HG02970 (cell line): Measurements from ENCODE around the gene LCE2C.
"Not testable (repeated sequence)": the region's sequence is repeated elsewhere in the genome, so short reads cannot be mapped to it uniquely, and the experiment has no call there.

Source experiments
- ATAC-seq: cut with Tn5 transposase; IDR thresholded peaks from one replicate; pipeline ENCODE4 v1.9.1; 2021; ENCODE audit warnings: mild to moderate bottlenecking, moderate library complexity, moderate number of reproducible peaks; ENCODE audit not compliant: unreplicated experiment, low FRiP score

Gene LCE2C

GRCh38 chr1:152674983-152675382 is at the start of gene LCE2C:
Gene LCE2C (plus strand): TSS chr1:152675279. CDS start chr1:152676016, 737 bp downstream.
- not testable (repeated sequence) for ATAC-seq

- no peak for ATAC-seq
Observed at GRCh38 chr1:152626744-152627143, 48.3 kb upstream of the LCE2C start.

DNA sequence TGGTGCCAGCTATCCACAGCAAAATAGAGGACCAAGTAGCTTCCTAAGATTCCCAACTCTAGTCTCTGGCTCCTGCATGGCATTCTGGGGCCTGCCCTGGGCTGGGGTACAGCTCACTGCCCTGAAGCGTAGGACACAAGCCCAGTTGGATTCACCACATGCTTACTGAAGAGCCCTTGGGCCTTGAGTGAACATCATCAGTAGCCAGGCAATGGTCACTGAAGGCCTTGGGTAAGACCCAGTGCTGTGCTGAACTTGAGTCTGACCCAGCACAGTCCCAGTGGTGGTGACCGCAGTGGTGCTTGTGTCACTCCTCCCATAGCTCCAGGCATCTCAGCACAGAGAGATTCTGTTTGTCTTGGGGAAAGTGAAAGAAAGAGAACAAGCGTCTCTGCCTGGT is 44.5 kb upstream of the LCE2C start:
- no peak for ATAC-seq

DNA sequence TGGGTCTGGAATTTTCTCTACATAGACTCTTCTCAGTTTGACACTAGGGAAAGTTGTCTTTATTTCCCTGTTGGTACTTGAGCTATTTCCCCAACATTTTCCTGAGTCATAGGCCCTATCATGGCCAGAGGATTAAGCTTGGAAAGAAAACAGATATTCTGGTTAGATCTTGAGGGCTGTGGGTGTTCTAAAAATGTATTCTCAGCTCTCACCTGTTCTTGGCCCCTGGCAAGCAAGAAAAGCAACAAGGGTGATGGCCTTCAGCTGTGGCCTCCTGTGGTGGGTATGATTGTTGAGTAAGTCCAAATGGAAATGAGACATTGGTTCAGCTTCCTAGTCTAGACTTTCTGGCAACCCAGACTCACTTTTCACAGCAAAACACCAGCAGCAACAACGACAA is 34.7 kb upstream of the LCE2C start:
- ATAC-seq: no peak

- no peak for ATAC-seq
Observed at GRCh38 chr1:152643945-152644344, 31.1 kb upstream of the LCE2C start.

GRCh38 chr1:152645146-152645545 is 29.9 kb upstream of the LCE2C start:
- no peak for ATAC-seq

GRCh38 chr1:152646656-152647055 is 28.4 kb upstream of the LCE2C start:
- no peak for ATAC-seq

GRCh38 chr1:152654110-152654509 is 21.0 kb upstream of the LCE2C start:
- no peak for ATAC-seq

DNA sequence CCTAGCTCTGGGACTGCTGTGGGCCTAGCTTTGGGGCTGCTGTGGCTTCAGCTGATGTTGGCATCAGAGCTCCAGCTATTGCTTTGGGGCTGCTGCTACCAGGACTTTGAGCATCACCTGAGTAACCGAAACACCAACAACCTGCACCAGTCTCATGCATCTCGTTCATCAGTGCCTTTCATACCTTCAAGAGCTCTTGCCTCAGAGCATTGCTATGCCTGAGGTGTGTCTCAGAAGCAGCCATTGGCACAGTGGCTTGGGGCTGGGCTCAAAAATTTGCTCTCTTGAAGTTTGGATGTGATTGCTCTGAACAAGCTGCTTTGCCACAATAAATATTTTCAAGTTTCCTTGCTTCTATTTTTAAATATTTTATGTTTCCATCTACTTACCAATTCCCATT is 18.6 kb upstream of the LCE2C start:
- ATAC-seq: no peak

GRCh38 chr1:152657677-152658076 is 17.4 kb upstream of the LCE2C start:
- no peak for ATAC-seq

- no peak for ATAC-seq
Observed at GRCh38 chr1:152658649-152659048, 16.4 kb upstream of the LCE2C start.

GRCh38 chr1:152663098-152663497 is 12.0 kb upstream of the LCE2C start, which contains the start of gene LCE2D:
Gene LCE2D (plus strand): TSS chr1:152663380. CDS start chr1:152664106, 726 bp downstream.
- ATAC-seq: no peak

GRCh38 chr1:152666171-152666570 is 8.9 kb upstream of the LCE2C start:
- ATAC-seq: not testable (repeated sequence)

GRCh38 chr1:152667648-152668047 is 7.4 kb upstream of the LCE2C start:
- ATAC-seq: no peak

- ATAC-seq: no peak
Observed at GRCh38 chr1:152673016-152673415, 2.1 kb upstream of the LCE2C start.

DNA sequence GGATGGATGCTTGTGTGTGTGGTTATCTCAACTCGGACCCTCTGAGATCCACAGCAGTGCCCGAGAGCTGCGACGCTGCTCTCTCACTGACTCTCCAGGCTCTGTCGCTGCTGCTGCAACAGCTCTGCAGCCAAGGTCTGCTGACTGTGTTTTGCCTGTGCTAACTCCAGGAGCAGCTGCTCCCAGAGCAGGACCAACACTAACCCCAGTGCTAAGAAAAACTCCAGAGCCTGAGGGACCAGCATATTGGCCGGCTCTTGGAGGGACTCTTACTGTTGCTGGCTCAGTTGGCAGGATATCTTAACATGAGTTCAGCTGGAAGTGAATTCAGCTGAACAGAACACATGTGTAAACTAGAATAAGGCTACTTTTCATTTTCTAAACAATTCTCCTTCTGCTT is 4.4 kb downstream of the LCE2C start:
- ATAC-seq: no peak

DNA sequence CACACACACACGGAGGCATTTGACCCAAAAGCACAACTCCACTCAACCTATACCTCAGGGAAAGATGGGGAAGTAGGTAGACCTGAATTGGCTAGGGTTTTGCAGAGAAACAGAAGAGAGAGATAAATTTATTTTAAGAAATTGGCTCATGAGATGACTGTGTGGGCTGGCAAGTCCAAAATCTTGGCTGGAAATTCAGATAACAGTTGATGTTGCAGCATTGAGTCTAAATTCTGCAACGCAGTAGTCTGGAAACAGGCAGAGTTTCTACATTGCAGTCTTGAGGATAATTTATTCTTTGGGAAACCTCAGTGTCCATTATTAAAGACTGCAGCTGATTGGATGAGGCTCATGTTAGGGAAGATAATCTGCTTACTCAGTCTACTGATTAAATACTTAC is 6.5 kb downstream of the LCE2C start:
- ATAC-seq: no peak

DNA sequence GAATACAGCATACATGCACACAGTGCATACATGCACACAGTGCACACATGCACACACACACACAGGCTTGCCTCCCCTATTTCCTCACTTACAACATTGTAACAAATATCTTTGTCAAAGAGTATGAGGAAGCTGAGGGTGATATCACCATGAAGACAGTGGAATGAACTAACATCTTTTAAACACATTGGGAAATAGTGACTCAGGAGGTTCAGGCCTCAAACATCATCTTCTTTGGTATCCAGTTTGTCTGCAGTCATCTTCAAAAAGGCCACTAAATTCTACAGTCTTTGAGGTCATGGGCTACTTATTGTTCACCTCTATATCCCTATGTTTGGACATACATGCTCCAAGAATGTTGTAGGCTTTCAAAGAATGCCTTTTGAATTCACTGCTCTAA is 8.8 kb downstream of the LCE2C start:
- no peak for ATAC-seq

DNA sequence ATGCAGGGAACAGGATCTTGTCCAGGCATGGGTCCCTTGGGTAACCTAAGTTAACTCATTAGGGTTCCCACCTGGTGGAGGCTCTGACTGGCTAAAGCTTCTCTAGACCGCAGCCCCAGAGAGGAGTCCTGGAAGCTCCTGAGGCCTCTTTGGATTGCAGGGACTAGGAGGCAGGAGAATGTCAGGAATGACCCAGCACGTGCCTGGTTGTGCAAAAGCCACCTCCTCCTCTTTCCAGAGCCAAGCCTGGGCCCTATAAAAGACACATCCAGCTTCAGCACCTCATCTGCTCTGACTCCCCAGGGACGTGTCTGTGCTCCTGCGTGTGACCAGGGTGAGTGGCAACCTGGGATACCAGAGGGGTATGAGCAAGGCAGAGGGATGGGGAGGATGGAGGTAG is 10.7 kb downstream of the LCE2C start, which contains the start of gene LCE2B:
Gene LCE2B, plus strand, starts transcription at position 301 of the 400 bp plus-strand sequence. CDS start 721 bp downstream, outside the sequence.
- ATAC-seq: not testable (repeated sequence)

DNA sequence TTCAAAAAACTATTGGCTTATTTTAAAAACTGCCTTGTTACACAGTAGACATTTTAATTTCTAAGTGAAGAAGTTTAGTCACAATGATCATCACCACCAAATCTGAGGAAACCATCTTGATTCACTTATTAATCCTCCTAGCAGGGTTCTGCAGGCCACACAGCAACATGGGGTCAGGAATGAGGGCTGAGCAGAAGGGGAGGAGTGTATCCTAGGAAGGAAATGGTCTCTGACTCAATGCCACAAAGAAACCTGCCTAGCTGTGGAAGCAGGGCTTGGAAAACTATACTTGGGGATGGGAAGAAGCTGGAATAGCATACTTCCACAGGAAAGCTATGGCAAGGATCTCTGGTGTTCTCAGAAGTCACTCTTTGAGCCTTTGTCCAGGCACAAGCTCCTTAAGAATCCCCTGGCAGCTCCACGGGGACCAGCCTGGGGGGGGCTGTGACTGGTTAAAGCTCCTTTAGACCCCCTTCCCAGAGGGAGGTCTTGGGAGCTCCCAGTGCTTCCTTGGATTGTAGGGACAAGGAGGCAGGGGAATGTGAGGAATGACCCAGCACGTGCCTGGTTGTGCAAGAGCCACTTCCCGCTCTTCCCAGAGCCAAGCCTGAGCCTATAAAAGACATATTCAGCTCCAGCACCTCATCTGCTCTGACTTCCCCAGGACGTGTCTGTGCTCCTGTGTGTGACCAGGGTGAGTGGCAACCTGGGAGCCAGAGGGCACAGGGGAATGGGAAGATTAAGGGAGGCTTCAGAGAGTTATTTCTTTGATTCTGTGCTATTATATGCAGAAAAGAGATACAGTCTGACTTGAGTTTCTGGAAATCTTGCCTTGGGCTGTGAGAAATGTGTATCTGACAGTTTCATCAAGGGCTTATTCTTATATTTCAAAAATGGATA is 22.9 kb downstream of the LCE2C start, which contains the start of gene LCE2A:
Gene LCE2A, plus strand, starts transcription at position 645 of the 900 bp plus-strand sequence. CDS start 557 bp downstream, outside the sequence.
- ATAC-seq: no peak

DNA sequence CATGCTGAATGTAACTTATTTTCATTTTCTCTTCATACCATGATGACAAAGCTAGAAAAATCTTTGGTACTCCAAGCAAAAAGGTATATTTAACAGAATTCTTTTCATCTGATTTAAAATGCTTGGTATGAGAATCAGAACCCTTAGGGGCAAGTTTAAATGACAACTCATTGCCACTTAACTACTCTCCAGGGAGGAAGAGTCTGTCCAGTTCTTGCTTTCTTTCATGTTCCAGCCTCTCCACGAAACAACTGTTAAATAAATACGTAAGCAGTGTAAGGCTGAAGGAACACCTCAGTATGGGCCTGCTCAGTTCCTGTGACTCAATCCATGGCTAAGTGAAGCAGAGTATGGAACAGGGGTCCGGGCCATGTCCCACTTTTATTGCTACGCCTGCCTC is 24.7 kb downstream of the LCE2C start:
- no peak for ATAC-seq

- ATAC-seq: no peak
Observed at GRCh38 chr1:152707860-152708259, 32.8 kb downstream of the LCE2C start, which contains the start of gene LCE4A. Gene LCE4A (plus strand): TSS chr1:152708160. CDS start chr1:152709076, 916 bp downstream.
